B cell (primary cell): ENCODE measurements around the gene IRAK1. TPM values are rescaled to one million over a fixed set of nuclear protein-coding genes. Genes with fewer than 3 reads are reported as not detected.

ENCODE experiments used
- ATAC-seq: fragments of 200-7000 bp; cut with Tn5 transposase; one replicate; pipeline ENCODE4 v1.10.0; 2021; ENCODE audit warnings: low read depth, mild to moderate bottlenecking, moderate number of reproducible peaks, moderate library complexity
- CTCF ChIA-PET: fragments of 350-600 bp; sonication (Branson Sonifier 250); formaldehyde crosslinking; loops from one replicate; lab custom pipeline; 2021; ENCODE audit warnings: antibody characterized with exemption, inconsistent platforms; lab: Charles Lee
- POLR2A ChIA-PET: fragments of 350-600 bp; sonication (Branson Sonifier 250); formaldehyde crosslinking; loops from one replicate; lab custom pipeline; 2021; ENCODE audit warnings: antibody characterized with exemption; lab: Charles Lee
- DNase-seq: peaks from one replicate; pipeline ENCODE4 v3.0.0; 2013
- H2AFZ ChIP-seq: 2 replicates; pipeline ENCODE4 v1.6.1; 2012; ENCODE audit warnings: mild to moderate bottlenecking, low read depth, low read length; ENCODE audit not compliant: insufficient read depth, poor library complexity, severe bottlenecking
- H3K27ac ChIP-seq, 2 donors: 1 replicate in 1 of 2; 2 replicates in 1 of 2; pipeline ENCODE4 v1.5.1; 2012 to 2013; ENCODE audit warnings: low read length in 2 of 2, mild to moderate bottlenecking in 2 of 2, moderate library complexity in 1 of 2
- H3K27me3 ChIP-seq, 4 experiments: fragments of 200-600 bp in 1 of 4; sonication (generic) in 1 of 4; replicated peaks in 1 of 4; 1 replicate in 2 of 4; 2 replicates in 2 of 4; pipeline versions ENCODE4 v1.6.1 to v1.7.0; 2013 to 2016; ENCODE audit warnings: low read length in 3 of 4, mild to moderate bottlenecking in 2 of 4, mixed read lengths in 1 of 4, moderate library complexity in 1 of 4; ENCODE audit not compliant: insufficient read depth in 4 of 4, control insufficient read depth in 3 of 4; ENCODE audit errors: control extremely low read depth in 1 of 4
- H3K36me3 ChIP-seq, 2 experiments: replicated peaks in 1 of 2; 1 replicate in 1 of 2; 2 replicates in 1 of 2; pipeline versions ENCODE4 v1.6.1 to v1.7.1; 2013; ENCODE audit warnings: low read length in 1 of 2; ENCODE audit not compliant: insufficient read depth in 2 of 2, control insufficient read depth in 1 of 2; ENCODE audit errors: control extremely low read depth in 1 of 2, extremely low read depth in 1 of 2
- H3K4me1 ChIP-seq, 2 donors: fragments of 200-600 bp in 1 of 2; sonication (generic) in 1 of 2; 1 replicate in 1 of 2; 2 replicates in 1 of 2; pipeline versions ENCODE4 v1.5.1 to v1.6.1; 2013 to 2017; ENCODE audit warnings: low read length in 2 of 2; ENCODE audit not compliant: control insufficient read depth in 2 of 2, insufficient read depth in 2 of 2
- H3K4me2 ChIP-seq: replicated peaks from 2 replicates; pipeline ENCODE3; 2012; ENCODE audit warnings: mild to moderate bottlenecking, low read depth, low read length; ENCODE audit not compliant: poor library complexity, severe bottlenecking
- H3K4me3 ChIP-seq, 5 experiments: fragments of 200-600 bp in 1 of 5; sonication (generic) in 1 of 5; 1 replicate in 3 of 5; 2 replicates in 2 of 5; pipeline versions ENCODE4 v1.5.1 to v1.7.0; 2011 to 2016; ENCODE audit warnings: low read length in 4 of 5, mild to moderate bottlenecking in 4 of 5, low read depth in 2 of 5, control low read depth in 1 of 5, moderate library complexity in 1 of 5; ENCODE audit not compliant: insufficient read depth in 1 of 5; ENCODE audit errors: control extremely low read depth in 1 of 5, extremely low read depth in 1 of 5
- H3K79me2 ChIP-seq: fragments of 200-600 bp; sonication (generic); one replicate; pipeline ENCODE4 v1.6.0; 2016; ENCODE audit warnings: low read length; ENCODE audit not compliant: control insufficient read depth, insufficient read depth
- H3K9ac ChIP-seq: fragments of 200-600 bp; sonication (generic); 2 replicates; pipeline ENCODE4 v1.6.1; 2017; ENCODE audit warnings: mild to moderate bottlenecking, low read length, moderate library complexity
- H3K9me3 ChIP-seq, 3 donors: one replicate each; pipeline versions ENCODE4 v1.6.1 to v1.7.1; 2013; ENCODE audit warnings: low read length in 2 of 3; ENCODE audit not compliant: control insufficient read depth in 2 of 3, insufficient read depth in 1 of 3; ENCODE audit errors: control extremely low read depth in 1 of 3
- H4K20me1 ChIP-seq: 2 replicates; pipeline ENCODE4 v1.6.0; 2012; ENCODE audit warnings: mild to moderate bottlenecking, low read length; ENCODE audit not compliant: insufficient read depth, control insufficient read depth, poor library complexity, severe bottlenecking
- H3K27ac Mint-ChIP-seq: one replicate; pipeline ENCODE4 v1.8.0; 2021; ENCODE audit warnings: mixed read lengths
- H3K27me3 Mint-ChIP-seq: one replicate; pipeline ENCODE4 v1.8.0; 2021; ENCODE audit warnings: mixed read lengths
- H3K4me1 Mint-ChIP-seq: one replicate; pipeline ENCODE4 v1.8.0; 2021; ENCODE audit warnings: mixed read lengths
- H3K4me3 Mint-ChIP-seq: one replicate; pipeline ENCODE4 v1.8.0; 2021; ENCODE audit warnings: mixed read lengths
- H3K9me3 Mint-ChIP-seq: one replicate; pipeline ENCODE4 v1.8.0; 2022; ENCODE audit warnings: mixed read lengths; ENCODE audit not compliant: insufficient read depth
- EZH2 ChIP-seq: IDR thresholded peaks from 2 replicates; pipeline ENCODE4 v1.6.1; 2012; ENCODE audit warnings: borderline replicate concordance, low read depth, mild to moderate bottlenecking, moderate library complexity, low read length; ENCODE audit not compliant: insufficient read depth, poor library complexity, severe bottlenecking
- WGBS: methylation state at CpG from one replicate; pipeline ENCODE4 v1.1.5; 2013; ENCODE audit warnings: missing lambda C conversion rate; ENCODE audit not compliant: insufficient coverage; 5-methylcytosine and 5-hydroxymethylcytosine counted together
- intact Hi-C: fragments of 100-400 bp; cut with micrococcal nuclease; formaldehyde crosslinking; loops from one replicate; pipeline ENCODE4 v1.10.0; 2022
- polyA plus RNA-seq: library from polyadenylated mRNA; depleted of rRNA; stranded (reverse); fragments of >200 nt; gene quantifications from 2 replicates; pipeline ENCODE4 v1.2.3, GENCODE V29; 2012
- total RNA-seq, 2 donors: library from RNA; stranded (reverse); fragments of 120-200 nt in 1 of 2; gene quantifications; 1 replicate in 1 of 2; 2 replicates in 1 of 2; pipeline versions ENCODE4 v1.2.3 to v1.2.4, GENCODE V29; 2013 to 2022
- TF ChIP-seq, protein P1 (sequence below): fragments of 200-600 bp; IDR thresholded peaks from one replicate; pipeline ENCODE4 v1.8.0; 2022; ENCODE audit warnings: antibody characterized with exemption, mild to moderate bottlenecking

Gene IRAK1
- total and polyA plus RNA-seq, 2 donors (not counting 1 experiment from before 2014, with no cell fraction given) = 112 to 118 TPM

DNA sequence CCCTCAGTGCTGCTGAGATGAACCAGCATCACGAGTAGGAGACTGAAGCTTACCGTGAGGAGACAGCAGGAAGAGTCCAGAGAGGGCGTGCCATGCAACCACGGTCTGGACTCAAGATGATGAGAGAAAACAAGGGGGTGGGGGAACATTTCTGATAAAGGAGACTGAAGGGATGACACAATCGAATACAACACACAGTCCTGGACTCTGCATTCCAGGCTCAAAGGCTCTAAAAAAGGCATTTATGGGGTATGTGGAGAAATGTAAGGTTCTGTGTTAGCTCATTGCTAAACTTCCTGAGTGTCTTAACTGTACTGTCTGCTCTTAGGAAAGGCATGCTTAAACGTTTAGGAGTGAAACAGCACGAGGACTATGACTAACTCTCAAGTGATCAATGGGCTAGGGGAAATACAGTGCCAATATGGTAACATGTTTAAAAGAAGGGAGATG lies 20.6 kb upstream of the IRAK1 start:
- H3K4me2 ChIP-seq = no peak overlapping the region
- H3K27ac ChIP-seq = no peak overlapping the region
- H3K9ac ChIP-seq = no peak overlapping the region
- peak overlapping the region; percentile 60 for H3K4me3 Mint-ChIP-seq
- POLR2A ChIA-PET = no interaction called here
- no peak for TF ChIP-seq EZH2
- TF ChIP-seq, protein P1, sequence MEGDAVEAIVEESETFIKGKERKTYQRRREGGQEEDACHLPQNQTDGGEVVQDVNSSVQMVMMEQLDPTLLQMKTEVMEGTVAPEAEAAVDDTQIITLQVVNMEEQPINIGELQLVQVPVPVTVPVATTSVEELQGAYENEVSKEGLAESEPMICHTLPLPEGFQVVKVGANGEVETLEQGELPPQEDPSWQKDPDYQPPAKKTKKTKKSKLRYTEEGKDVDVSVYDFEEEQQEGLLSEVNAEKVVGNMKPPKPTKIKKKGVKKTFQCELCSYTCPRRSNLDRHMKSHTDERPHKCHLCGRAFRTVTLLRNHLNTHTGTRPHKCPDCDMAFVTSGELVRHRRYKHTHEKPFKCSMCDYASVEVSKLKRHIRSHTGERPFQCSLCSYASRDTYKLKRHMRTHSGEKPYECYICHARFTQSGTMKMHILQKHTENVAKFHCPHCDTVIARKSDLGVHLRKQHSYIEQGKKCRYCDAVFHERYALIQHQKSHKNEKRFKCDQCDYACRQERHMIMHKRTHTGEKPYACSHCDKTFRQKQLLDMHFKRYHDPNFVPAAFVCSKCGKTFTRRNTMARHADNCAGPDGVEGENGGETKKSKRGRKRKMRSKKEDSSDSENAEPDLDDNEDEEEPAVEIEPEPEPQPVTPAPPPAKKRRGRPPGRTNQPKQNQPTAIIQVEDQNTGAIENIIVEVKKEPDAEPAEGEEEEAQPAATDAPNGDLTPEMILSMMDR = no peak
- no peak overlapping the region for H2AFZ ChIP-seq
- intact Hi-C loops = no loop called here
- H3K9me3 Mint-ChIP-seq = no peaks in the 10 kb centered on the region
- ATAC-seq (no peak), DNase-seq (no peak)
- H3K27ac Mint-ChIP-seq = peak overlapping the region; percentile 53
- peaks cover 4 to 5% of the 10 kb centered on the region in 2 donors for H3K4me1 ChIP-seq
- CTCF ChIA-PET = interaction anchor here (1.2 kb wide), 1 partner anchor 20 kb away, joined by 5 read pairs; the partner anchor contains the start of gene IRAK1
- no peaks in the 10 kb centered on the region for H3K27me3 ChIP-seq
- no CpG with 5 or more reads among the region's 7 CpGs for WGBS
- no peaks in the 10 kb centered on the region for H3K27me3 Mint-ChIP-seq
- peaks cover 26% of the 10 kb centered on the region for H4K20me1 ChIP-seq
- no peaks in the 10 kb centered on the region for H3K9me3 ChIP-seq
- peaks cover 0 to 10% of the 10 kb centered on the region in 2 experiments for H3K36me3 ChIP-seq
- no peak overlapping the region for H3K4me3 ChIP-seq
- peaks cover 69% of the 10 kb centered on the region for H3K79me2 ChIP-seq
- peaks cover 34% of the 10 kb centered on the region for H3K4me1 Mint-ChIP-seq

DNA sequence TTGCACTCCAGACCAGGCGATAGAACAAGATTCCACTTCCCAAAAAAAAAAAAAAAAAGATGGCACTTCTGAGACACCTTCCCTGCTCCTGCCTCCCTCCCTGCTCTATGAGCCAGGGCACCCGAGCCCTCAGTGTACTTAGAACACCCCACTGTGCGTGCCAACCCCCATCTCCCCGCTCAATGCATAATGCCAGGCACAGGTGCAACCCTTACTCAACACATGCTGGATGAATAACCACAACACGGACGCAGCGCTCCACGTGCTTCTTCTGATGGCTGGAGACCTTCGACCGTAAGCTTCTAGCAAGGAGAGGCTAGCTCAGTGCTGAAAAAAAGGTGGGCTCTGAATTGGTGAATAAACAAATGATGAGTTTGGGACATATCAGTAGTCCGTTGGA lies 19.9 kb upstream of the IRAK1 start:
- Mint-ChIP-seq H3K27ac (no peak overlapping the region), H3K4me3 (no peak overlapping the region), H3K4me1 (peaks cover 34% of the 10 kb centered on the region), H3K9me3 (no peaks in the 10 kb centered on the region), H3K27me3 (no peaks in the 10 kb centered on the region)
- Histone ChIP-seq H3K4me2 (no peak overlapping the region), H4K20me1 (peaks cover 27% of the 10 kb centered on the region), H3K27ac (no peak overlapping the region), H3K4me1 (peaks cover 4 to 5% of the 10 kb centered on the region in 2 donors), H3K9ac (no peak overlapping the region), H3K36me3 (peaks cover 0 to 13% of the 10 kb centered on the region in 2 experiments), H3K4me3 (no peak overlapping the region), H3K79me2 (peaks cover 69% of the 10 kb centered on the region), H3K27me3 (no peaks in the 10 kb centered on the region), H2AFZ (no peak overlapping the region), H3K9me3 (no peaks in the 10 kb centered on the region)
- no peak for ATAC-seq
- CTCF ChIA-PET = interaction anchor here (0.7 kb wide), 1 partner anchor 18 kb away, joined by 4 read pairs; no protein-coding TSS in a partner anchor
- TF ChIP-seq, protein P1 = no peak
- no peak for TF ChIP-seq EZH2
- WGBS = 94% methylated on average over 5 of the region's 11 CpGs
- intact Hi-C loops = no loop called here
- DNase-seq = no peak
- POLR2A ChIA-PET = no interaction called here
